ENCODE results near the gene ZNF841. TPM values are rescaled to one million over a fixed set of nuclear protein-coding genes. Genes with fewer than 3 reads are reported as not detected.
A peak's percentile ranks its signal among the peaks of the same experiment; 100 is the strongest.

ZNF841 gene
- total RNA-seq, 1 donor from 2014 or later: 18.3 TPM

GRCh38 chr19:52114691-52115090, 19.1 kb upstream of the ZNF841 start:
- H3F3A ChIP-seq (ENCODE audit: low read depth): peaks cover 25% of the 10 kb centered on the region
- no peak overlapping the region for H3K4me3 Mint-ChIP-seq
- no peaks in the 10 kb centered on the region for H3K4me1 Mint-ChIP-seq
- DNase-seq (ENCODE audit: low spot score): no peak
- H3K36me3 Mint-ChIP-seq: peaks cover 61% of the 10 kb centered on the region
- H3K9ac ChIP-seq: no peak overlapping the region
- no peak overlapping the region for H3K27ac ChIP-seq
- TF ChIP-seq EZH2phosphoT487 (IDR thresholded peaks at IDR 0.05) (no peak), EZH2 (IDR thresholded peaks at IDR 0.05) (no peak), CTCF (IDR thresholded peaks at IDR 0.05) (no peak)
- no peak overlapping the region for H3K4me2 ChIP-seq
- no peak overlapping the region for H3K27ac Mint-ChIP-seq
- no peaks in the 10 kb centered on the region for H4K20me1 ChIP-seq (ENCODE audit: low read depth)
- H3K9me3 ChIP-seq (ENCODE audit: low read depth): peaks cover 82% of the 10 kb centered on the region
- peak overlapping the region; percentile 10 for H3K4me3 ChIP-seq
- peaks cover 58% of the 10 kb centered on the region for H3K36me3 ChIP-seq
- H3K9me3 Mint-ChIP-seq: peaks cover 91% of the 10 kb centered on the region
- H3K79me2 ChIP-seq (ENCODE audit: low read depth): peaks cover 10% of the 10 kb centered on the region
- no peak overlapping the region for H2AFZ ChIP-seq (replicated peaks)
- no peaks in the 10 kb centered on the region for H3K27me3 ChIP-seq
- no peaks in the 10 kb centered on the region for H3K4me1 ChIP-seq
- no peaks in the 10 kb centered on the region for H3K27me3 Mint-ChIP-seq (ENCODE audit: insufficient read depth, low read depth)

GRCh38 chr19:52112624-52113023, 17.1 kb upstream of the ZNF841 start:
- H3K27ac ChIP-seq: no peak overlapping the region
- no peaks in the 10 kb centered on the region for H4K20me1 ChIP-seq (ENCODE audit: low read depth)
- Mint-ChIP-seq H3K9me3 (peaks cover 86% of the 10 kb centered on the region), H3K36me3 (peaks cover 40% of the 10 kb centered on the region), H3K27ac (no peak overlapping the region), H3K4me3 (no peak overlapping the region), H3K27me3 (ENCODE audit: insufficient read depth, low read depth) (peaks cover 2% of the 10 kb centered on the region), H3K4me1 (no peaks in the 10 kb centered on the region)
- peaks cover 38% of the 10 kb centered on the region for H3K36me3 ChIP-seq
- H3F3A ChIP-seq (ENCODE audit: low read depth): peaks cover 25% of the 10 kb centered on the region
- H3K9ac ChIP-seq: no peak overlapping the region
- no peak overlapping the region for H2AFZ ChIP-seq (replicated peaks)
- no peaks in the 10 kb centered on the region for H3K27me3 ChIP-seq
- no peak overlapping the region for H3K4me2 ChIP-seq
- H3K4me1 ChIP-seq: no peaks in the 10 kb centered on the region
- no peak overlapping the region for H3K4me3 ChIP-seq
- H3K9me3 ChIP-seq (ENCODE audit: low read depth): peaks cover 66% of the 10 kb centered on the region
- DNase-seq (ENCODE audit: low spot score): no peak
- no peak for TF ChIP-seq EZH2phosphoT487 (IDR thresholded peaks at IDR 0.05)
- TF ChIP-seq CTCF (IDR thresholded peaks at IDR 0.05): no peak
- TF ChIP-seq EZH2 (IDR thresholded peaks at IDR 0.05): no peak
- no peaks in the 10 kb centered on the region for H3K79me2 ChIP-seq (ENCODE audit: low read depth)

GRCh38 chr19:52110780-52111179, 15.2 kb upstream of the ZNF841 start:
- DNase-seq (ENCODE audit: low spot score): no peak
- Histone ChIP-seq H3K9ac (no peak overlapping the region), H3F3A (ENCODE audit: low read depth) (peaks cover 14% of the 10 kb centered on the region), H3K4me2 (no peak overlapping the region), H3K27me3 (no peaks in the 10 kb centered on the region), H4K20me1 (ENCODE audit: low read depth) (no peaks in the 10 kb centered on the region), H3K36me3 (peaks cover 20% of the 10 kb centered on the region), H3K27ac (no peak overlapping the region), H3K9me3 (ENCODE audit: low read depth) (peaks cover 60% of the 10 kb centered on the region), H3K4me3 (no peak overlapping the region), H3K79me2 (ENCODE audit: low read depth) (no peaks in the 10 kb centered on the region), H3K4me1 (no peaks in the 10 kb centered on the region), H2AFZ (replicated peaks) (no peak overlapping the region)
- Mint-ChIP-seq H3K4me1 (no peaks in the 10 kb centered on the region), H3K27me3 (ENCODE audit: insufficient read depth, low read depth) (peaks cover 2% of the 10 kb centered on the region), H3K4me3 (no peak overlapping the region), H3K9me3 (peaks cover 82% of the 10 kb centered on the region), H3K27ac (no peak overlapping the region), H3K36me3 (peaks cover 27% of the 10 kb centered on the region)
- no peak for TF ChIP-seq CTCF (IDR thresholded peaks at IDR 0.05)
- no peak for TF ChIP-seq EZH2phosphoT487 (IDR thresholded peaks at IDR 0.05)
- no peak for TF ChIP-seq EZH2 (IDR thresholded peaks at IDR 0.05)
